HG03565 (cell line): Measurements from ENCODE around the gene ETFA.
"Not testable (repeated sequence)": the region's sequence is repeated elsewhere in the genome, so short reads cannot be mapped to it uniquely, and the experiment has no call there.

Experiments used
- ATAC-seq: cut with Tn5 transposase; IDR thresholded peaks from one replicate; pipeline ENCODE4 v1.9.1; 2021; ENCODE audit warnings: mild to moderate bottlenecking, moderate library complexity; ENCODE audit not compliant: unreplicated experiment

ETFA gene

DNA sequence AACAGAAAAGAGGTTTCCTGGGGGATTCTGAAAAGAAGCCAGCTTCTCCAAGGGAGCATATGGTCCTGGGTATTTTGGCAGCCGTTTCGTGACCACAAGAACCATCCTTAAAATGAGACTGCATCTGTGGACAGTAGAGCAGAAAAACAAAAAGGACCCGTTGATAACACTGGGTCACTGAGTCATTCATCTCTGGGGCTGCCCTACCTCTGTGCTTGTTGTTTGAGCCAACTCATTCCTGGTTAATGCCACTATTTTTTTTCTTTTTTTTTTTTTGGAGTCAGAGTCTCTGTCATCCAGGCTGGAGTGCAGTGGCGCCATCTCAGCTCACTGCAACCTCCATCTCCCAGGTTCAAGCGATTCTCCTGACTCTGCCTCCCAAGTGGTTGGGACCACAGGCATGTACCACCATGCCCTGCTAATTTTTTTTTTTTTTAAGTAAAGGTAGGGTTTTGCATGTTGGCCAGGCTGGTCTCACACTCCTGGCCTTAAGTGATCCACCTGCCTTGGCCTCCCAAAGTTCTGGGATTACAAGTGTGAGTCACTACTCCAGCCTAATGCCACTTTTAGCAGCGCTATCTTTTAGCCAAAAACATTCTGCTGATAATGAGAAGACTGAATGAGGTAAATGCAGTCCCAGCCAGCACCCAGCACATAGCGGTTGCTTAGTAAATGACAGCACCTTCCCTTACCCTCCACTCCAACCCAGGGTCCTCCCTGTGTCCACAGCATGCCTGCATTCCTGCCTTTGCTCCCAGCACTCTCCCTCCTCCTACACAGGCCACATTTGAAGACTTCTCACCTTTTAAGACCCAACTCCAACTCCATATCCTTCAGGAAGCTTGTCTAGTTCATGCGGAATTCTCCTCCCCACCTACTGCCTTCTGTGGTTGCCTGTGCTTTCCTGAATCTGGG, 16.2 kb upstream of the ETFA start:
- no peak for ATAC-seq

GRCh38 chr15:76325704-76326103, 14.4 kb upstream of the ETFA start:
- ATAC-seq: no peak

DNA sequence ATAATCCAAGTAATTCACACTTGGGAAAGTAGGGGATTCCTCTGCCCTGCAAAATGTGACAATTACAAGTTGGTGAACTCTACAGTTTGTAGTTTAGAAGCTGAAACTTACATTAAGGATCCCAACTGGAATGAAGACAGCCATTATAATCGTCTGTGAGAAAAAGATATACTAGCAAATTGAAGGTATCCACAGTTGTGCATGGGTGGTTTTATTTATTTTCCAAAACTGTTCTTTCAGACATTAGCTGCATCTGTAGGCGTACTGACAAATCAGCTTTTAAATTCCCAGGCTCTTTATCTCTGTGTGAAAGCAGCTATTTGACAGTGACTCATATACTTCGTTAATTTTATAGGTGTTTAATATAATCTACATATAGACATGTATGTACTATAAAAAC, 12.8 kb upstream of the ETFA start:
- no peak for ATAC-seq

DNA sequence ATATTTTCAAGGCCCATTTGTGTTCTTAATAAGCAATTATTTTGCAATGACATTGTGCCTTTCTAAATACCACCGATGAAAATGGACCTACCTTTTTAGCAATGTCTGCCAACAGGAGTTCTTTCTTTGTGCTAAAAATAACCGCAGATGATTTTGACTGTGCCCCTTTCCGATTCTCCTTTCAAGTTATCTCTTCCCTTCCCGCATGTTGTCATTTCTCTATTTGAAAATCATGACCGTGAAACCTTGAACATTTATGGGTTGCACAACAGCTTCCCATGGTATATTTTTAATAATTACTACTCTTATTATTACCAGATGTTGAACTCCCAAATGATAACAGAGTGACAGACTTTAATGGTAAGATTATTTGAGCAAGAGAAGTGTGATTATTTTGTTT, 10.3 kb upstream of the ETFA start:
- ATAC-seq: no peak

- no peak for ATAC-seq
Observed at GRCh38 chr15:76321171-76321570, 9.9 kb upstream of the ETFA start.

DNA sequence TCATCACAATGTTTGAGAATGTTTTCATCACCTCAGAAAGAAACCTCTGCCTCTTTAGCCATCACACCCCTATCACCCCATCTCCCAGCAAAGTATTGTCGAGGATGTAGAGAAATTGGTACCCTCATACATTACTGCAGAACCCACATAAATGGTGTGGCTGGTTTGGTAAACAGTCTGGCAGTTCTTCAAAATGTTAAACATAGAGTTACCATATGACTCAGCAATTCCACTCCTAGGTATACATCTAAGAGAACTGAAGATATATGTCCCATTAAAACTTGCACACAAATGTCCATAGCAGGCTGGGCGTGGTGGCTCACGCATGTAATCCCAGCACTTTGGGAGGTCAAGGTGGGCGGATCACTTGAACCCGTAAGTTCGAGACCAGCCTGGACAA, 8.7 kb upstream of the ETFA start:
- ATAC-seq: no peak

DNA sequence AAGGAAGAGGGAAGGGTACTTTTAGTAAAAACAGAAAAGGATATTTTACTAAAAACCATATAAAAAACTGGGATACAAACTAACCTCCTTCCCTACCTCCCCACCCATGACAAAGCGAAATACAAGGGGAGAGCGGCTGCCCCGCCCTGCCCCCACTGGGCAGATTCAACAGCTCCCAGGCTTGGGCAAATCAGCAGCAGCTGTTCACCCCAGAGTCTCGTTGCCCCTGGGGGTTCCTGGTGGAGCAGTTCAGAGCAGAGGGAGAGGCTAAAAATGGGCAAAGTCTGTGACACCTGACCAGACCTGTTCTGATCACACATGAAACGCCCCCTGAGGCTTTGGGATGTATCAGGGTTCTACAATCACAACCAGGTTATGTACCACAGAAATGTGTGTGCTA, 2.5 kb upstream of the ETFA start:
- ATAC-seq: no peak

DNA sequence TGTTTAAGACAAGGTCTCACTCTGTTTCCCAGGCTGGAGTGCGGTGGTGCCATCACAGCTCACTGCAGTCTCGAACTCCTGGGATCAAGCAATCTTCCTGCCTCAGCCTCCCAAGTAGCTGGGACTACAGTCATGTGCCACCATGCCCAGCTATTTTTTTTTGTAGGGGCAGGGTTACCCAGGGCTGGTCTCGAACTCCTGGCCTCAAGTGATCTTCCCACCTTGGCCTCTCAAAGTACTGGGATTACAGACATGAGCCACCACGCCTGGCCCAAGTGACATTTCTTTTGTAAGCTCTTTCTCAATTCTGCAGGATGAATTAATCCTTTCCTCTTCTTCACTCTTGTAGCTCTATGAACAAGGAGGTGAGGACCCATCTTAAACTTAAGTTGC, 1.9 kb upstream of the ETFA start:
- ATAC-seq: not testable (repeated sequence)

GRCh38 chr15:76312540-76313174, 1.4 kb upstream of the ETFA start:
- ATAC-seq: no peak

- ATAC-seq: peak; percentile 3
Observed at GRCh38 chr15:76310475-76311099, 682 bp downstream of the ETFA start.

DNA sequence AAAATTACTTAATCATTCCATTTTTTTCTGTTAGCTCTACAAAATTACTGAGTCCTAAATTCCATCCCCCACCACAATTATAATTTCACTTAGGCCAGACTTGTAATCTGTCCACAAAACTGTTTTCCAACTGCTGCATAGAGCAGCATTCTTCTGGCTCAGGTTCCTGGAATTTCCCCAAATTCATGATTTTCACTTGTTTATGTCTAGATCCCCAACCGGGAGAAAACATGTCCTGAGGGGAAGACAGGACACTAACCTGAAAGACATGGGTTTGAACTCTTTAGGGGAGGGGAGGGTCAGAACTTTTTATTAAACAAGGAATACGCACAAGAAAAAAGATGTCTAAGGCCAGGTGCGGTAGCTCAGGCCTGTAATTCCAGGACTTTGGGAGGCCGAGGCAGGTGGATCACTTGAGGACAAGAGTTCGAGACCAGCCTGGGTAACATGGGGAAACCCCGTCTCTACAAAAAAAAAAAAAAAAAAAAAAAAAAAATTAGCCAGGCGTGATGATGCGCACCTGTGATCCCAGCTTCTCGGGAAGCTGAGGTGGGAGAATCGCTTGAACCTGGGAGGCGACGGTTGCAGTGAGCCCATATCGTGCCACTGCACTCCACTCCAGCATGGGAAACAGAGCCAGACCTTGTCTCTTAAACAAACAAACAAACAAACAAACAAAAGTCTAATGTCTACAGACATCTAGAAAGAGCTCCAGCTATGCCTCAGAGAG, 1.5 kb downstream of the ETFA start:
- ATAC-seq: no peak

DNA sequence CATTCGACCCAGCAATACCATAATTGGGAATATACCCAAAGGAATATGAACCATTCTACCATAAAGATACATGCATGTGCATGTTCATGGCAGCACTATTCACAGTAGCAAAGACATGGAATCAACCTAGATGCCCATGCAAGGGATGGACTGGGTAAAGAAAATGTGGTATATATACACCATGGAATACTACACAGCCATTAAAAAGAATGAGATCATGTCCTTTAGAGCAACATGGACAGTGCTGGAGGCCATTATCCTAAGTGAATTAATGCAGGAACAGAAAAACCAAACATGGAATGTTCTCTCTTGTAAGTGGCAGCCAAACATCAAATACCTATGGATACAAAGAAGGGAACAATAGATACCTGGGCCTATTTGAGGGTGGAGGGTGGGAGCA, 7.4 kb downstream of the ETFA start:
- no peak for ATAC-seq

DNA sequence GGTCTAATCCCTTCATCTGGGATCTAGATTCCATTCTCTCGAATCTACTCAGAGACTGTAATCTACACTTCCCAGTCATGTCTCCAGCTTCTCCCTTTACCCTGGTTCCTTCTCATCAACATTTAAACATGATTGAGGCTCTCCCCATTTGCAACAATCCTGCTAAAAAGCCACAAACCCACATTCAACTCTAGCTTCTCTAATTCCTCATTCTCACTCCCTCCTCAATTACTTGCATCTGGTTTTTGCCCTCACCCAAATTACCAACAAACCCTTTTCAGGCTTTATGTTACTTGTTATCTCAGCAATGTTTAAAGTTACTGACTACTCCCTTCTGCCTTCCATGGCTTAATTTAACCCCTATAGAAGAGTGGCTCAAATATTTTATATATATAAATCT, 11.5 kb downstream of the ETFA start:
- ATAC-seq: no peak

- no peak for ATAC-seq
Observed at GRCh38 chr15:76298986-76299385, 12.3 kb downstream of the ETFA start.

- ATAC-seq: not testable (repeated sequence)
Observed at GRCh38 chr15:76297951-76298350, 13.3 kb downstream of the ETFA start.

- no peak for ATAC-seq
Observed at GRCh38 chr15:76296849-76297248, 14.4 kb downstream of the ETFA start.

DNA sequence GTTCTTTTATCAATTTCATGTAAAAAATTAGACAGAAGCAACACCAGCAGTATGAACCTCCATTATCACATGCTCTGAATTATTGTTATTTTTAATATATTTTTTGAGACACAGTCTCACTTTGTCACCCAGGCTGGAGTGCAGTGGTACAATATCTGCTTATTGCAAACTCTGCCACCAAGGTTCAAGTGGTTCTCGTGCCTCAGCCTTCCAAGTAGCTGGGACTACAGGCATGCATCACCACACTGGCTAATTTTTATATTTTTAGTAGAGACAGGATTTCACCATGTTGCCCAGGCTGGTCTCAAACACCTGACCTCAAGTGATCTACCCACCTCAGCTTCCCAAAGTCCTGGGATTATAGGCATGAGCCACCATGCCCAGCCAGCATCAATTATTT, 16.8 kb downstream of the ETFA start:
- not testable (repeated sequence) for ATAC-seq

DNA sequence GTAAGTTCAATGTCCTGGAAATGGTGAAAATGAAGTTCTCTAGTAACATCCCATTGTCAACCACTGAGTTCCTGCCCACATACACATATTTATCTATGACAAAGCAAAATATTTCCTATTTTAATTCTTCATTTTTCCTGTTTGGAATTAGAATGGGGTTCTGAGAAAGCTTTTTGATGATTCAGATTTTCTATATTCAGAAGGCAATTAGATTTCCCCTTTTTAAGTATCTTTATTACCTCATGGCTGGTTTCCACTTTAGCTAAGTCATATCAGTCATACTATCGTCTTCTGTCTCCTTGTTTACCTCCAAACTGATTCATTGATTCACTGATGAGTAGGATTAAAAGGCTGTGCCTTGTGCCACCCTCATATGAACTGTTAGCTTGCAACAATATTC, 17.9 kb downstream of the ETFA start:
- ATAC-seq: no peak

GRCh38 chr15:76289582-76289981, 21.7 kb downstream of the ETFA start:
- ATAC-seq: no peak

DNA sequence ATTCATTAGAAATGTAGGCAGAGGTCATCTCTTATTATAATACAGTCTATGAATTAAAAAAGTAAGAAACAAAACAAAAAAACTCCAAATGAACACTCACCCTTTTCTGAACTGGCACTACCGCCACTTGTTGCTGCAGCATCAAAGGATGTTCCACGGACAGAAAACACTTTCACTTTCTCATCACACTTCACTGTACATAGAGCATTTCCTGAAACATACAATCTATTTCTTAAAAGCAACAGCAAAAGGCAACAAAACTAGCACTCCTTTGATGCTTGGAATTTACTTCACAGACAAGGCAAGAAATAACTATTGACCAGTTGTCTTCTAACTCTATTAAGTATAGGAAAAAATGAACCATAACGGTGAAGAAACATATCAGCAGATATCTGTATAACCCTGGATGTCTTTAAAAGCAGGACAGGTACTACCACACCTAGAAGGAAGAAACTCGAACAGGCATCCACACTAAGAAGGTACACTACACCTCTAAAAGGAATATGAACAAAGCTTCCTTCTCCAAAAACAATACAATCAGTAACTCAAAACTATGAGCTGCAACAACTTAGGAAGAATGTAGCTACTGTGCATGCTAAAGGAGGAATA, 24.9 kb downstream of the ETFA start:
- peak; percentile 57 for ATAC-seq
